Ramos (cell line): Measurements from ENCODE around the gene DDI2.
"Not testable (repeated sequence)": the region's sequence is repeated elsewhere in the genome, so short reads cannot be mapped to it uniquely, and the experiment has no call there.

Source experiments
- in situ Hi-C: fragments of 300-500 bp; cut with MboI; formaldehyde crosslinking; loops from one replicate; pipeline ENCODE4 v1.14.3; 2022; ENCODE audit warnings: low sequenced_read_pairs; ENCODE audit not compliant: unreplicated experiment

DDI2 gene

GRCh38 chr1:15628003-15628402, 10.7 kb downstream of the DDI2 start:
- in situ Hi-C loops = no loop called here

- in situ Hi-C loops = no loop called here
These were observed 16.6 kb downstream of the DDI2 start for GRCh38 chr1:15633756-15634420.

- in situ Hi-C loops = no loop called here
These were observed 19.2 kb downstream of the DDI2 start for GRCh38 chr1:15636436-15636835.

- in situ Hi-C loops = no loop called here
These were observed 20.6 kb downstream of the DDI2 start for GRCh38 chr1:15637826-15638225.

- in situ Hi-C loops = no loop called here
These were observed 22.0 kb downstream of the DDI2 start for GRCh38 chr1:15639262-15639661.

GRCh38 chr1:15639931-15640330, 22.7 kb downstream of the DDI2 start:
- in situ Hi-C loops = no loop called here

- in situ Hi-C loops = no loop called here
These were observed 23.4 kb downstream of the DDI2 start for GRCh38 chr1:15640667-15641066.

GRCh38 chr1:15649937-15650336, 32.7 kb downstream of the DDI2 start:
- in situ Hi-C loops = no loop called here

GRCh38 chr1:15650433-15650832, 33.2 kb downstream of the DDI2 start:
- in situ Hi-C loops = no loop called here

GRCh38 chr1:15652130-15652529, 34.9 kb downstream of the DDI2 start:
- in situ Hi-C loops = not testable (repeated sequence)

- in situ Hi-C loops = no loop called here
These were observed 36.9 kb downstream of the DDI2 start for GRCh38 chr1:15654091-15654690.

GRCh38 chr1:15656464-15656863, 39.2 kb downstream of the DDI2 start:
- in situ Hi-C loops = no loop called here

GRCh38 chr1:15657021-15657420, 39.8 kb downstream of the DDI2 start:
- in situ Hi-C loops = no loop called here

- in situ Hi-C loops = no loop called here
These were observed 42.9 kb downstream of the DDI2 start for GRCh38 chr1:15660151-15660550.

GRCh38 chr1:15662477-15662876, 45.2 kb downstream of the DDI2 start:
- in situ Hi-C loops = no loop called here

GRCh38 chr1:15663925-15664324, 46.7 kb downstream of the DDI2 start:
- in situ Hi-C loops = no loop called here

GRCh38 chr1:15667362-15667761, 50.1 kb downstream of the DDI2 start:
- in situ Hi-C loops = no loop called here

GRCh38 chr1:15668089-15668754, 51.0 kb downstream of the DDI2 start:
- in situ Hi-C loops = no loop called here

- in situ Hi-C loops = no loop called here
These were observed 51.8 kb downstream of the DDI2 start for GRCh38 chr1:15669074-15669473.

GRCh38 chr1:15669864-15670263, 52.6 kb downstream of the DDI2 start:
- in situ Hi-C loops = no loop called here

- in situ Hi-C loops = no loop called here
These were observed 54.2 kb downstream of the DDI2 start for GRCh38 chr1:15671430-15671829.
